ENCODE results near the gene TTLL1.
"Not testable (repeated sequence)": the region's sequence is repeated elsewhere in the genome, so short reads cannot be mapped to it uniquely, and the experiment has no call there.

DNA sequence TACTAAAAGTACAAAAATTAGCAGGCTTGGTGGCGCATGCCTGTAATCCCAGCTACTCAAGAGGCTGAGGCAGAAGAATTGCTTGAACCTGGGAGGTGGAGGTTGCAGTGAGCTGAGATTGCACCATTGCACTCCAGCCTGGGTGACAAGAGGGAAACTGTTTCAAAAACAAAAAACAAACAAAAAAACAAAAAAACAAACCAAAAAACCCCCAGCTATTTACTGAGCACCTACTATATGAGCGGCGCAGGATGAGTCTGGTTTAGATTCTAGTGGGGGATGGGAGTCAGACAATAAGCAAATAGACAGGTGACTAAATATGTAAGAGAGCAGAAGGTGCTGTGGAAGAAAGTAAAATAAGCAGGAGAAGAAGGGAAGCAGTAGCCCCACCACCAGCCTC is 15.8 kb upstream of the TTLL1 start:
- TF ChIP-seq, protein P1, sequence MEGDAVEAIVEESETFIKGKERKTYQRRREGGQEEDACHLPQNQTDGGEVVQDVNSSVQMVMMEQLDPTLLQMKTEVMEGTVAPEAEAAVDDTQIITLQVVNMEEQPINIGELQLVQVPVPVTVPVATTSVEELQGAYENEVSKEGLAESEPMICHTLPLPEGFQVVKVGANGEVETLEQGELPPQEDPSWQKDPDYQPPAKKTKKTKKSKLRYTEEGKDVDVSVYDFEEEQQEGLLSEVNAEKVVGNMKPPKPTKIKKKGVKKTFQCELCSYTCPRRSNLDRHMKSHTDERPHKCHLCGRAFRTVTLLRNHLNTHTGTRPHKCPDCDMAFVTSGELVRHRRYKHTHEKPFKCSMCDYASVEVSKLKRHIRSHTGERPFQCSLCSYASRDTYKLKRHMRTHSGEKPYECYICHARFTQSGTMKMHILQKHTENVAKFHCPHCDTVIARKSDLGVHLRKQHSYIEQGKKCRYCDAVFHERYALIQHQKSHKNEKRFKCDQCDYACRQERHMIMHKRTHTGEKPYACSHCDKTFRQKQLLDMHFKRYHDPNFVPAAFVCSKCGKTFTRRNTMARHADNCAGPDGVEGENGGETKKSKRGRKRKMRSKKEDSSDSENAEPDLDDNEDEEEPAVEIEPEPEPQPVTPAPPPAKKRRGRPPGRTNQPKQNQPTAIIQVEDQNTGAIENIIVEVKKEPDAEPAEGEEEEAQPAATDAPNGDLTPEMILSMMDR (IDR thresholded peaks at IDR 0.05; ENCODE audit: low read length): not testable (repeated sequence)
- not testable (repeated sequence) for TF ChIP-seq EZH2 (IDR thresholded peaks at IDR 0.05; ENCODE audit: borderline replicate concordance, low read length)

Measured in OCI-LY1 (cell line).